Hematopoietic multipotent progenitor cell treated with erythropoietin and hydrocortisone succinate and interleukin-3 and kit ligand, for 4 days (in vitro differentiated cells): ENCODE data around the gene STRBP.
"Not testable (repeated sequence)": the region's sequence is repeated elsewhere in the genome, so short reads cannot be mapped to it uniquely, and the experiment has no call there.

Source experiments
- DNase-seq: peaks from one replicate; pipeline ENCODE4 v3.0.0-alpha.2; 2015

The STRBP gene

DNA sequence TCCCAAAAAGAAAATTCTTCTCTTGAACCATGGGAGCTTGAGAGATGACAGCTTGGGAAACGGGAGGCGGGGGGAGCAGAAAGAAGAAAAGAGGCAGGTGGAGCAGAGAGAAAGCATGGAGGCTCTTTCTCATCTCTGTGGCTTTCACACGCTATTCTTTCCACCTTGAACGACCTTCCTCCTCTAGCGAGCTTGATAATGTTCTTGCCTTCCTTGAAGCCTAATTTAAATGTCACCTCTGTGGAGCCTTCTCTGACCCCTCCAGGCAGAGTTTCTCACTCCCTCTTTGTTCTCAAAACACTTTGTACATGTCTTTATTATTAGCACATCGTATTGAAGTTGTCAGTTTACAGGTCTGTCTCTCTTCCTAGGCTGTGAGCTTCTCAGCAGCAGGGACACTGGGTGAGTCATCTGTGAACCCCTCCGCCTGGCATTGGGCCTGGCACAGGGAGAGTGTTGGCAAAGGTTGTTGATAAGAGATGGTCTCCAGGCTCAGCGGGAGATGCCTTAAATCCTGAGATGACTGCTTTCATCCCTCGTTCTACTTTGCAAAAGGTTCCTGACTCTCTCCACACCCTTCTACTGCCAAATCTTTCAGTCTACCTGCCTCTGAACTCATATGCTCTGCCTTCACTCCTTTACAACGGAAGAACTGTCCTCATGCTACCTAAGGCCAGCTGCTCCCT is 14.1 kb upstream of the STRBP start:
- no peak for DNase-seq

DNA sequence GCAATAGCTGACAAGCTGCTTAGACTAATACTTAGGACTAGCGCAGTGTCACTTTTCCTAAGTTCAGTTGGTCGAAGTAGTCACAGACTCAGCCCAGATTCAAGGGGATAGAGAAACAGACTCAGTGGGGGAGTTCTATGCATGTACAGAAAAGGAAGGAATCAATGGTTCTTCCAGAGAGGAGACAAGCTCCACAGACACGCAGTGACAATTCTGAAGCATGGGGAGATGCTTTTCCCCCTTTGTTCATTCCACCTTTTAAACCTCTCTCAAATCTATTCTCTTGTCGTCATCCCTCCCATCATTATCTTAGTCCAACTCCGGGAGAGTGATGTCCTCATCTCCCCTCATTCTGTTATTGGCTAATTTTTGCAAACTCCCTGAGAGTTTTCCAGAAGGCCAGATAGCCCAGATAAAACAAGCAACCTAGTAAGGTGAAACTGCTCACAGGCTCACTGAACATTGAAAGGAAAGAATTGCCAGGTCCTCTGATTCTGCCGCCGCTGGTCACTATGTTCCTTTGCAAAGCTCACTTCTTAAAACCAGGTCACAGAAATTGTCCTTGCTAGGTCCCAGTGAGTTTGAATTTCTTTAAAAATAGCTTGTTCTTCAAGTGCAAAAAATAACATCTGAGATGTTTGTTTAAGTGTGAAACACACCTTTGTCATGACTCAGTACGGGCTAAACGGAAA is 13.4 kb upstream of the STRBP start:
- DNase-seq, result no peak

DNA sequence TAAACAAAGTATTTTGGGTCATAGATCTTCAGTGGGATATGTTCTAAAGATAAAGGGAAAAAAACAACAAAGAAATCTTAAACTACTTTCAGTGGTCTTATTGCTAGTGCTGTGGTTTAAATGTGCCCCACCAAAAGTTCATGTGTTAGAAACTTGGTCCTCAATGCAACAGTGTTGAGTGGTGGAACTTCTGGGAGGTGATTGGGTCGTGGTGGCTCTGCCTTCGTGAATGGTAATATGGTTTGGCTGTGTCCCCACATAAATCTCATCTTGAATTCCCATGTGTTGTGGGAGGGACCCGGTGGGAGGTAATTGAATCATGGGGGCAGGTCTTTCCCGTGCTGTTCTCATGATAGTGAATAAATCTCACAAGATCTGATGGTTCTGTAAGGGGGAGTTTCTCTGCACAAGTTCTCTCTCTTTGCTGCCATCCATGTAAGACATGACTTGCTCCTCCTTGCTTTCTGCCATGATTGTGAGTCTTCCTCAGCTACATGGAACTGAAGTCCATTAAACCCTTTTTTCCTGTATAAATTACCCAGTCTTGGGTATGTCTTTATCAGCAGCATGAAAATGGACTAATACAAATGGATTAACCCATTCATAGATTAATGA is 10.6 kb upstream of the STRBP start:
- DNase-seq, result not testable (repeated sequence)

DNA sequence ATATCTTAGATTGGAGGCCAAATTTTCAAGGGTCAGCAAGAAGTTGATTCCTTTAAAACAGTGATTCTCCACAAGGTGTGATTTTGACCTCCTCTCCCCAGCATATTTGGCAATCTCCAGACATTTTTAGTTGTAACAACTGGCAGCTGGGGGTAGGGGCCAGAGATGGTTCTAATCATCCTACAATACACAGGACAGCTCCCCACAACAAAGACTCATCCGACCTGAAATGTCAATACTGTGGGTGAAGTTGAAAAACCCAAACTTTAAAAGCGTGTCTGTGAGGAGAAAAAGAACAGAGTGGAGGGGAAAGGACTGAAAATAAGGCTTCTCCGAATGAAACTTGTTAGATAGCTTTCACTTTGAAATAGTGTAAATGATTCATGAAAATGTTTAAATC is 10.0 kb upstream of the STRBP start:
- DNase-seq, result no peak

DNA sequence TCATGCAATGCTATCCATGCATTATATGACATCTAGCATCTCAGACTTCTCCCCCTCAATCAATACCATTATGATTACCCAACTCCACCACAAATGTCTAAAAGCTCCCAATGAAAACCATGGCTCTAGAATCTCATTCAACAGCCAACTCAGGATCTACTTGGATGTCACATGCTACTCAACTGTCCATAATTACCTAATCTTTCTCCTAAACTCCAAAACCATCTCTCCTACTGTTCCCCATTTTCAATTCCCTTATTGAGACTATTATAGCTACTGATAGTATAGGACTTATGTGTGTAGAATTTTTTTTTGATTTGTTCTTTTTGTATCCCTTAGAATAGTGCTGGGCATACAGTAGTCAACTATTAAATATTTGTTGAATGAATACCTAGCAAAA is 8.2 kb upstream of the STRBP start:
- DNase-seq, result no peak

DNA sequence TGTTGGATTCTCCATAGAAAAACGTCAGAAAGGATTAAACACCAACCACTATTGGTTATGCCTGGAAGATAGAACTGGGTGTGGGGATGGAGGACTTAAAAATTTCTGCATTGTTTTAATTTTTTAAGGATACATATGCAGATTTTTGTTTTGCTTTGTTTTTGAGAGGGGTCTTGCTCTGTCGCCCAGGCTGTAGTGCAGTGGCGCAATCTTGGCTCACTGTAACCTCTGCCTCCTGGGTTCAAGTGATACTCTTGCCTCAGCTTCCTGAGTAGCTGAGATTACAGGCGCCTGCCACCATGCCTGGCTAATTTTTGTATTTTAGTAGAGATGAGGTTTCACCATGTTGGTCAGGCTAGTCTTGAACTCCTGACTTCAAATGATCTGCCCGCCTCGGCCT is 2.7 kb upstream of the STRBP start:
- DNase-seq, result not testable (repeated sequence)

DNA sequence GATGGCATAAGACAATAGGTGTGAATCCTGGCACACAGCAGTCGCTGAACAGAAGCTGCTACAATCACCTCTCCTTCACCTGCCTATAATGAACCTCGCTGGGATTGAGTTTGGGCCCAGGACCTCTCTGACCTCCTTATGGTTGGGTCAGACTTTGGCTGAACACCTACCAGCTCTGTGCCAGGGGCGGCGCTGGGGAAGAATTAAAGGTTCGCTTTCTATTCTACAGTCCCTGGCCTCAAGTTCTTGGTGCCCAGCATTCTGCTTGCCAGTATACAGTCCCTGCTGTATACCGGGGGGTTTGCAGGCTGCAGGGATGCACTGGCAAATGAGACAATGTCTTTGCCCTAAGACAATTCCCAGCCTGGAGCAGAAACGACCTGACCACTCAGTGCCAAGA is 895 bp upstream of the STRBP start:
- no peak for DNase-seq

DNA sequence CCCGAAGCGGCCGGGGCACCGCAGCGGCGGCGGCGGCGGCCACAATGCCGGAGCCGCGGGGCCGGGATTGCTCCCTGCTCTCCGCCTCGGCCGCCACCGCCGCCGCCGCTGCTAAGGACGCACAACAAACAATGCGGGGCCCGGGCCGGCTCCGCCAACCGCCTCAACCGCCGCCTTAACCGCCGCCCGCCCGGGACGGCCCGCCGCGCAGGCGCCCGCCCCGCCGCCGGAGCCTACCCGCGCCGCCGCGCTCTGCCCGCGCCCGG is 254 bp downstream of the STRBP start:
- DNase-seq, result no peak

DNA sequence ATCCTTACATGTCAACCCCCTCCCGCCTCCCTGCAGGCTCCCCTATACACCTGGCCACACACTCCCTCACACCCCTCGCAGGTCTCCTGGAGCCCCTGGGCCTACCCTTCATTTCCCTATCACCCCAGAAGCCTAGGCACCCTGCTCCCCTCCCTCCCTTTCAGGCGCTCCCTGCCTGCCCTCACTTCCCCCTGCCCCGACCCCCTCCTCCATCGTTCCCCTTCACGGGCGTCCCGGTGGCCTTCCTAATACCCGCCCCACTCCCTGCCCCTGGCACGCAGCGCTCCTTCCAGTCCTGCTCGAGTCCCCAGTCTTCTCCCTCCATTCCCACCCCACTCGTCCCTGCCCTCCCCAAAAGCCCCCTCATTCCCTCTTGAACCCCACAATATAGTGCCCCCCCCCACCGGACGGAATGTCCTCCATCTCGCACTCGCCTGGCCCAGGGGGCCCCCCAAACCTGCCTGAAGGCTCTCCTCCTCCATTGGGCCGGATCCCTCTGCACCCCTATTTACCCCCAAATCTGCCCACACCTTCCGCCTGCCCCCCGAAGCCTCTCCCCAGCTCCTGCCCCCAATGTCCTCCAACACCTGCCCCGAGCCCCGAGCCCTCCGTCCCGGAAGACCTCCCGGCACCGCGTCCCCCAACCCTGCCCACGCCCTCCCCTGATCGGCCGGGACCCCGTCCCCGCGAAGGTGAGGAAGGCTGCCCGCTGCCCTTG is 746 bp downstream of the STRBP start:
- peak; percentile 21 for DNase-seq

DNA sequence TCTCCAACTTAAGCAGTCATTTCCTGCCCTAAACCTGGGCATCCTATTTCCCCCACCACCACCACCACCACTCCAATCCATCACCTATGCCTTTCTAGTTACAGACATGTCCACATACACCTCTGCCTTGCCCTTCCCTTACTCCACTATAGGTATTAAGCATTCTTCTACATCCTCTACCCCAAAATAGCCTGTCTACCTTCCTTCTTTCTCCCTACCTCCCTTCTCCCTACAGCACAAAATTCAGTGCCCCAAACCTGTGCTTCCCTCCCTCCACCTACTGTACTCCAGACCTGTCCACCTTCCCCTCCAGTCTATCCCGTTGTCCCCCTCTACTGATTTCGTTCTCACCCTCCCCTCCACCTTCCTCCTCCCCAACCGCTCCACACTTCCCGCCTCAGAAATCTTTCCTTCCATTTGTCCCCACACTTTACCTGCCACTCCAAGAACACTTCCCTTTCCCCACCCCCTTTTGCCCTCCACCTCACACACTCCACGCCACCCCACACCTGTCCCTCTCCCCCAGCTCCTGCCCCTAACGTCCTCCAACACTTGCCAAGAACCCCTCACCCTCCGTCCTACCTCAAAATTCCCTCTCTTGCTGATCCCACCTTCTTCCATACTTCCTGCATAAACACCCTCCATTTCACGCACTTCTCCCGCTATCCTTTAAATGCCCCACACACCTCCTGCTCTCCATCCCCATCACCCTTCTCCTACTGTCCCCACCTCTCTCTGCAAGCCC is 1.6 kb downstream of the STRBP start:
- no peak for DNase-seq

DNA sequence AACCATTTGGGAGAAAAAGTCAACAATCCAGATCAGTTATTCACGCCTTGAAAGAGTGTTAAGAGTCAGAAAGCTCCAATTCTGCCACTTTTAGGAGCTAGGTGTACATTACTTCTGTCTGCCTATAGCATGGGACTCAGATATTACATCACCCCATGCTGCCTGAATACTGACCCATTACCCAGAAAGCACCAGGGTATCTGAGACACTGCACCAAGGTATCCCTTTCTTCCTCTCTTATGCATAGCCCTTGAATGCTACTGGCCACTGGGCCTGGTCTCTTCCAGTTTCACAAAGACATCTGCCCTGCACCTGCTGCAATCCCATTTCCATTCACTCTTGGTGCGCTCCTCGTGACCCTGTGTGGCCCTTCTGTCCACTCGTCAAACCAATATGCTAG is 2.6 kb downstream of the STRBP start:
- DNase-seq, result peak; percentile 20

DNA sequence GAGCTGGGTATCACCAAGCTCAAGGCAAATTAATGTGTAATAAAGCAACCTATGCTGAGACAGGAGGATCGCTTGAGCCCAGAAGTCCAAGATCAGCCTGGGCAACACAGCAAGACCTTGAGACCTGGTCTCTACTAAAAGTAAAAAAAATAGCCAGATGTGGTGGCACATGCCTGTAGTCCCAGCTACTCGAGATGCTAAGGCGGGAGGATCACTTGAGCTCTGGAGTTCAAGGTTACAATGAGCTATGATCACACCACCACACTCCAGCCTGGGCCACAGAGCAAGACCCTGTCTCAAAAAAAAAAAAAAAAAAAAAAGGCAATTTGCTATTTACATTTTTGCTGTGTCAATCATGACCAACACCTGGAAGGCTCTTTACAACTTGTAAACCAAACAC is 5.2 kb downstream of the STRBP start:
- no peak for DNase-seq

DNA sequence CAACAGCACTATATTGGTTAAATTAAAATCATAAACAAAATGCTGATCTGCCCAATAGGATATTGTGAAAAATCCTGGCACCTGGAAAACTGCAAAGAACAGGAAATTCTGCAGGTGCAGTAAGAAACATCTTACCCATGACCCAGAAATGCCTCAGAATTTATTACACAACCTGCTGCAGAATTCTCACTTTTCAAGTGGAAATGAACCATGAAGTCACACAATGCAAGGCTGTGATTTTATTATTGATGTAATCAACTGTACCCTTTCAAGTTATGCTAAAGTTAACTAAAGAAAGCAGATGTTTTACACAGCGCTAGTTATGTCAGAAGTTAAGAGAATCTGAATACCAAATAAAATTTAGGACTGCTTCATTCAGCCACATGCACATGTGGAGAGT is 6.0 kb downstream of the STRBP start:
- no peak for DNase-seq

DNA sequence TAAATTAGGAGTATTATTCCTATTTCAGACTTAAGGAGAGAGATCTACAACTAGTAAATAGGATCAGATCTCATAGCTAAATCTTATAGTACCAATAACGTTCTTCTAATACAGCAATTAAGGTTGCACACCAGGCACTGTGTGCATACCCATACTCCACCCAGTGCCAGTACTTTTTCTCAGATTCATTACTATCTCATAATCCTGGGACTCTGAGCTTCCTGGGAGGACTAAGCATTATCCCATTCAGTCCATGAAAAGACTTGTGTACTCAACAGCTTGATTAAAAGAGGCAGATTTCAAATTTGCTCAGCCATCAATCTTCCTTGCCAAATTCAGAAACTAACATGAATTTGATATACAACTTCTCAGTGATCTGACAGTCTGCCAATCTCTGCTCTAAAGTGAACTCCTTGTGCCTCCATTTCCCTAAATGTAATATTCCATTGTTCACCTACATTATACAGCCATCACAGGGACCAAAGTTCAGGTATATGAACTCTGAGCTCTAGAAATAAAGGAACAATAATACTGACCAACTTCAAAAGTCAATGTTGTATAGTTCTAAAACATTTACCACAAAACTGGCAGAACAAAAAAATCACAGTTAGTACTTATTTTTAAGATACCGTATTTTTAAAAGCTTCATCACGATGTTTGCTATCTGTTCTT is 7.2 kb downstream of the STRBP start:
- no peak for DNase-seq

DNA sequence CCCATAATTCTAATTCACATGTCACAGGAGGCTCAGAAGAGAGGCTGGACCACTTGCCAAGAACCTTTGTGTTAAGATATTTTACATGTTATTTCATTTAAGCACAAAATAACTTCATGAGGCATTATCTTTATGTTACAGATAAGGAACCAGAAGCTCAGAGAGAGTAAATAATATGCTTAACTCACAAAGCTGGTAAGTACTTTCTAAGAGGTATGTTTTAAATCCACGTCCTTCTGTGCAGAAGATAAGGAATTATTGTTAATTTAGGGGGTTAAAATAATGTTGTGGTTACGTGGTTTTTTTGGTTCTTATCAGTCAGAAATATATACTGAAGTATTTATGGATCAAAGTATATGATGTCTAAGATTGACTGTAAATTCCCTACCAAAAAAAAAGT is 8.0 kb downstream of the STRBP start:
- DNase-seq, result peak; percentile 32

DNA sequence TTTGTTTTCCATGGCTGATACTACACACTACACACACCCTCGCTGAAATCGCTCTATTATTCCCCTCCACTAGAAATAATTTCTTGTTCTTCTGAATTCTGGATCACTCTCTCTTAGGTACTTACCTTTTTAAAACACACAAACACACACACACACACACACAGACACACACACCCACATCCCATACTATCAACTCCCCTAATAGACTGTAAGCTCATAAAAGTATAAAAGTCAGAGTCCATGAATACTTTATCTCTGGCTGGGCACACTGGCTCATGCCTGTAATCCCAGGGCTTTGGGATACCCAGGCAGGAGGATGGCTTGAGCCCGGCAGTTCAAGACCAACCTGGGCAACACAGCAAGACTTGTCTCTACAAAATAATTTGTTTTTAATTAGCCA is 11.1 kb downstream of the STRBP start:
- DNase-seq, result no peak

DNA sequence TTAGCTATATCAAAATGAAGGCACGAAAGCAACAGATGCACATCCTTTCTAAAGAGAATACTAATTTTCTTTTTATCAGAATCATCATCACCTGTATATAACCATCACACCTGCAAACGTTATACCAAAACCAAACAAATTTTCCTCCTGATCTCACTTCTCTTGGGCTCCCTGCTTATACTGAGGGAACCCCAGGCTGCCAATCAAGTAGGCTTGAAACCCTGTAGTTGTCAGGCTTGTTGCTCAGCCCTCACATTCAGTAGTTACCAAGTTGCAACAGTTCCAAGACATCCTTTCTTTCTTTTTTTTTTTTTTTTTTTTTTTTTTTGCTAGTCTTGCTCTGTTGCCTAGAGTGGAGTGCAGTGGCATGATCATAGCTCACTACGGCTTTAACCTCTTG is 12.7 kb downstream of the STRBP start:
- DNase-seq, result no peak

DNA sequence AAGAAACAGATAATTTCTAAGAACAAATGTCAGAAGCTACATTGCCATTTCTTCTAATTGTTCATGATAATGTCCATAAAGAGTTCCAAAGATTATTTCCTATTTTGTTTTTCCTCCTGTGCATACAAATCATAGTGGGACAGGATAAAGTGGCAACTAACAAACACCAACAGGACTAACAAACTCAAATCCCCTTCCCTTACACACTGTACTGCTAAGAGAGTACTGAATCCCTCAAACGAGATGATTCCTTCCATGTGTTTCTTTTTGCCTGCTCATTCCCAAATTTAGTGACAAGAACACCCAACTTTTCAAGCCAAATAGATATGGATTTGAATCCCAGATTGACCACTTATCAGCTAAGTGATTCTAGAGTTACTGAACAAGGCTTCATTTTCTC is 15.2 kb downstream of the STRBP start:
- no peak for DNase-seq

DNA sequence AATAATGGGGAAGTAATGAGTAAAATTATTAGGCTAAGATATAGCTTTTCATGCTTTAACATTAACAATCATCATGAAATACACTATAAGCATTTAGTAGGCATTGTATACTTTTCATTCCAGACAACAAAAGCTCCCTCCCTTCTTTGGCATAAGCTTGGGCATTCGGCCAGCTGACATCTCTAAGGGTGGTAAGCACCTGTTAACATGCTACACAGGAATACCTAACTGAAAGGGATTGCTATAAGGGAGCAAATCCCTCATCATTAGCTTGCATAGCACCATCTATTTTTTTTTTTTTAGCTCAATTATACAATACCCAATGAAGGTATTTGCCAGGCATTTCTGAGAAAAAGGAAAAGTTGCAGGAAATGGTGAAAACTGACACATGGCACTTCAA is 16.6 kb downstream of the STRBP start:
- no peak for DNase-seq

DNA sequence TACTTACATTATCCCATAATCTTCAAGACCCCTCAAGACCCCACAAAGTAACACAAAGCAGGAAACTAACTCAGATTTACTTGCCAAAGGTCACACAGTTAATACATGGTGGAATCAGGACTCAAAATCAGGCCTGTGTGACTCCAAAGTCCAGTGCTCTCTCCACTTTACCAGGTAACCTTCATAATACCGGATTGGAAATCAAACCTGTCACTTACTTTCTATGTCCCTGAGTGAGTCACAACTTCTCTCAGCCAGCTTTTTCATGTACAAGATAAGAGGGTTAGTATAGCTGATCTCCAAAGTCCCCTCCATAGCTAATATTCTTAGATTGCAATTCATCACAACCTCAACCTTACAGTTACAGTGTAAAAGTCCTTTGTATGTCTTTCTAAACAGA is 17.1 kb downstream of the STRBP start:
- DNase-seq, result no peak

DNA sequence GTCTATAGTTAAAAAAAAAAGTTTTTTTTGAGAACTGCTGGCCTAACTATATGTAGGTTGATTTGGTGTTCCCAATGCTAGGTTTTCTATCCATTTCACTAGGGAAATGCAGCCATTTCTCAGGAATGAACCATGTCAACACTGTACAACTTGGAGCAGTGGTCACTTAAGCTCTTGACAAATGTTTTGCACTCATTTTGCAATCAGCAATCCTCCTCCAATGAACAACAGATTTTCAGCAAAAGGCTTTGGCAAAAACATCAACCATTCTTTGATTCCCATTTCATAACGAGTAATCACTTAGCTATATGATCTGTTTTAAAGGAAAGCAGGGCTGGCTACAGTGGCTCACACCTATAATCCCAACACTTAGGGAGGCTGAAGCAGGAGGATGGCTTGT is 17.9 kb downstream of the STRBP start:
- DNase-seq, result no peak

DNA sequence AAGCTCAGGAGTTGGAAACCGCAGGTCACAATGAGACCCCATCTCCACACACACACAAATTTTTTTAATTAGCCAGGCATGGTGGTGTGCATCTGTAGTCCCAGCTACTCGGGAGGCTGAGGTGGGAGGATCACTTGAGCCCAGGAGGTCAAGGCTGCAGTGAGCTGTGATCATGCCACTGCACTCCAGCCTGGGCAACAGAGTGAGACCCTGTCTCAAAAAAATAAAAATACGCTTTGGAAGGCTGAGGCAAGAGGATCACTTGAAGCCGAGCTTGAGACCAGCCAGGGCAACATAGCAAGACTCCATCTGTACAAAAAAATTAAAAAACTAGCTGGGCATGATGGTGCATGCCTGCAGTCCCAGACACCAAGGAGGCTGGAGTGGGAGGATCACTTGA is 19.2 kb downstream of the STRBP start:
- DNase-seq, result not testable (repeated sequence)

DNA sequence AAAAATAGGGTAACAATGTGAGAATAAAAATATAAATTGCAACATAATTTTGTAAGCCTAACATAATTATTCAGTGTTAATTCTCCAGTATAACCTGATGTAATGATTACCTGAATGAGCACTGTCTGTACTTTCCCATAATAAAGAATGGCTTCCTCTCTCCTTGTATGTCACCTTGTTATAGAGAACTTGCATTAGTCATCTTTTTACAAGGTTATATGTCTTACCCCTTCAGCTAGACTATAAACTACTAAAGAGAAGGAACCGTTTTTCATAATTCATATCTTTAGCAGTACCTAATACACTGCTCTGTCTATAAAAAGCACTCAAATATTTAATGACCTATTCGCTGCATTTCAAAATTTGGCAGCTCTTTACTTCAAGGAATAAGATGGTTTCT is 19.8 kb downstream of the STRBP start:
- DNase-seq, result no peak
